Neural cell (in vitro differentiated cells): ENCODE measurements around the gene PPM1L. TPM values are rescaled to one million over a fixed set of nuclear protein-coding genes. Genes with fewer than 3 reads are reported as not detected.

ENCODE experiments used
- H2AFZ ChIP-seq: fragments of 200-600, 300-800 bp; sonication (generic), shearing (Covaris generic); 2 replicates; pipeline ENCODE4 v1.6.0; 2014; ENCODE audit warnings: low read depth, mild to moderate bottlenecking, antibody characterized with exemption, low read length, moderate library complexity
- H3F3A ChIP-seq: fragments of 200-600 bp; shearing (Covaris generic); 2 replicates; pipeline ENCODE4 v1.6.1; 2016; ENCODE audit warnings: mild to moderate bottlenecking, moderate library complexity, mixed read lengths, antibody characterized with exemption, low read length; ENCODE audit not compliant: insufficient read depth, poor library complexity, severe bottlenecking
- H3K27ac ChIP-seq: fragments of 200-600, 300-800 bp; sonication (generic), shearing (Covaris generic); 2 replicates; pipeline ENCODE4 v1.5.1; 2014; ENCODE audit warnings: mild to moderate bottlenecking, low read length, moderate library complexity
- H3K27me3 ChIP-seq: fragments of 300-800, 200-600 bp; sonication (generic), shearing (Covaris generic); 2 replicates; pipeline ENCODE4 v1.6.0; 2014; ENCODE audit warnings: mild to moderate bottlenecking, low read depth, low read length, moderate library complexity; ENCODE audit not compliant: insufficient read depth
- H3K36me3 ChIP-seq: fragments of 300-800, 200-600 bp; sonication (generic), shearing (Covaris generic); 2 replicates; pipeline ENCODE4 v1.5.1; 2014; ENCODE audit warnings: mild to moderate bottlenecking, antibody characterized with exemption, low read length, moderate library complexity; ENCODE audit not compliant: insufficient read depth
- H3K4me2 ChIP-seq: fragments of 300-800, 200-600 bp; sonication (generic), shearing (Covaris generic); 2 replicates; pipeline ENCODE4 v1.6.0; 2014; ENCODE audit warnings: mild to moderate bottlenecking, low read length
- H3K4me3 ChIP-seq: fragments of 300-800, 200-600 bp; sonication (generic), shearing (Covaris generic); 2 replicates; pipeline ENCODE4 v1.5.1; 2014; ENCODE audit warnings: mild to moderate bottlenecking, low read length, moderate library complexity
- H3K79me2 ChIP-seq: fragments of 200-600 bp; shearing (Covaris generic); replicated peaks from 2 replicates; pipeline ENCODE4 v1.6.0; 2014; ENCODE audit warnings: mild to moderate bottlenecking, low read length, moderate library complexity; ENCODE audit not compliant: insufficient read depth
- H3K9ac ChIP-seq: fragments of 300-800, 200-600 bp; sonication (generic), shearing (Covaris generic); 2 replicates; pipeline ENCODE4 v1.6.1; 2016; ENCODE audit warnings: mild to moderate bottlenecking, low read length, mixed read lengths
- H3K9me2 ChIP-seq: fragments of 200-600 bp; shearing (Covaris generic); 2 replicates; pipeline ENCODE4 v1.6.1; 2016; ENCODE audit warnings: mild to moderate bottlenecking, low read length, mixed read lengths; ENCODE audit not compliant: insufficient read depth
- H3K9me3 ChIP-seq: fragments of 200-600, 300-800 bp; sonication (generic), shearing (Covaris generic); 2 replicates; pipeline ENCODE4 v1.6.1; 2016; ENCODE audit warnings: mild to moderate bottlenecking, mixed run types, low read length, moderate library complexity, mixed read lengths
- H4K20me1 ChIP-seq: fragments of 200-600 bp; shearing (Covaris generic); 2 replicates; pipeline ENCODE4 v1.6.1; 2016; ENCODE audit warnings: mild to moderate bottlenecking, mixed run types; ENCODE audit not compliant: insufficient read depth
- CTCF ChIP-seq: fragments of 450-650 bp; IDR thresholded peaks from 2 replicates; pipeline ENCODE4 v1.5.1; 2014; ENCODE audit warnings: antibody characterized with exemption, mild to moderate bottlenecking, moderate library complexity; ENCODE audit not compliant: poor library complexity, severe bottlenecking
- EP300 ChIP-seq: fragments of 450-650 bp; conservative IDR thresholded peaks from 2 replicates; pipeline ENCODE4 v1.6.1; 2014; ENCODE audit warnings: antibody characterized with exemption, mild to moderate bottlenecking, moderate library complexity; ENCODE audit not compliant: poor library complexity, severe bottlenecking
- EZH2 ChIP-seq: fragments of 200-600, 300-800 bp; shearing (Covaris generic), sonication (generic); IDR thresholded peaks from 2 replicates; pipeline ENCODE4 v1.6.1; 2014; ENCODE audit warnings: antibody characterized with exemption, low read length, borderline replicate concordance, mild to moderate bottlenecking; ENCODE audit not compliant: insufficient read depth, poor library complexity, severe bottlenecking
- MXI1 ChIP-seq: fragments of 450-650 bp; conservative IDR thresholded peaks from 2 replicates; pipeline ENCODE4 v1.6.1; 2014; ENCODE audit warnings: antibody characterized with exemption, mild to moderate bottlenecking; ENCODE audit not compliant: poor library complexity, severe bottlenecking
- POLR2AphosphoS5 ChIP-seq: IDR thresholded peaks from 2 replicates; pipeline ENCODE4 v1.6.1; 2012
- RAD21 ChIP-seq: fragments of 450-650 bp; conservative IDR thresholded peaks from 2 replicates; pipeline ENCODE4 v1.6.1; 2014; ENCODE audit warnings: antibody characterized with exemption, mild to moderate bottlenecking, moderate library complexity
- REST ChIP-seq: IDR thresholded peaks from 2 replicates; pipeline ENCODE4 v1.6.1; 2012; ENCODE audit warnings: borderline replicate concordance
- SMC3 ChIP-seq: fragments of 450-650 bp; conservative IDR thresholded peaks from 2 replicates; pipeline ENCODE4 v1.6.1; 2014; ENCODE audit warnings: antibody characterized with exemption, mild to moderate bottlenecking, moderate library complexity; ENCODE audit not compliant: poor library complexity
- TAF1 ChIP-seq: IDR thresholded peaks from 2 replicates; pipeline ENCODE4 v1.6.1; 2012; ENCODE audit warnings: low read depth
- polyA plus RNA-seq: library from polyadenylated mRNA; depleted of rRNA; stranded (reverse); fragments of >200 nt; gene quantifications from 2 replicates; pipeline ENCODE4 v1.2.3, GENCODE V29; 2014

Gene PPM1L
- polyA plus RNA-seq, 1 donor from 2014 or later: 24.9 TPM

- TF ChIP-seq RAD21: no peak
- no peak for TF ChIP-seq MXI1
- TF ChIP-seq EZH2: no peak
- TF ChIP-seq CTCF: no peak
- TF ChIP-seq SMC3: no peak
- TF ChIP-seq EP300: no peak
- TF ChIP-seq TAF1: no peak
- TF ChIP-seq POLR2AphosphoS5: no peak
- TF ChIP-seq REST: no peak
- H3K9me3 ChIP-seq: no peaks in the 10 kb centered on the region
- H2AFZ ChIP-seq: no peak overlapping the region
- H3K27me3 ChIP-seq: no peaks in the 10 kb centered on the region
- no peak overlapping the region for H3K9ac ChIP-seq
- H3K27ac ChIP-seq: no peak overlapping the region
- H3F3A ChIP-seq: no peaks in the 10 kb centered on the region
- H3K79me2 ChIP-seq: peaks cover 11% of the 10 kb centered on the region
- no peak overlapping the region for H3K4me3 ChIP-seq
- H3K36me3 ChIP-seq: no peaks in the 10 kb centered on the region
- H4K20me1 ChIP-seq: no peaks in the 10 kb centered on the region
- H3K4me2 ChIP-seq: no peak overlapping the region
- no peaks in the 10 kb centered on the region for H3K9me2 ChIP-seq
These were observed 17.7 kb downstream of the PPM1L start for GRCh38 chr3:160773722-160774121.

- Histone ChIP-seq H3K27ac (no peak overlapping the region), H2AFZ (no peak overlapping the region), H3K4me3 (no peak overlapping the region), H4K20me1 (no peaks in the 10 kb centered on the region), H3F3A (no peaks in the 10 kb centered on the region), H3K27me3 (no peaks in the 10 kb centered on the region), H3K36me3 (no peaks in the 10 kb centered on the region), H3K9me3 (no peaks in the 10 kb centered on the region), H3K9me2 (no peaks in the 10 kb centered on the region), H3K79me2 (peaks cover 6% of the 10 kb centered on the region), H3K9ac (no peak overlapping the region), H3K4me2 (no peak overlapping the region)
- TF ChIP-seq EP300 (no peak), SMC3 (no peak), MXI1 (no peak), EZH2 (no peak), REST (no peak), RAD21 (no peak), CTCF (no peak), POLR2AphosphoS5 (no peak), TAF1 (no peak)
These were observed 18.1 kb downstream of the PPM1L start for GRCh38 chr3:160774172-160774571.
